IMR-90 (cell line): ENCODE results near the gene LMNB1. TPM values are rescaled to one million over a fixed set of nuclear protein-coding genes. Genes with fewer than 3 reads are reported as not detected.

Source experiments
- ATAC-seq: fragments of 200-7000 bp; cut with Tn5 transposase; 2 replicates; pipeline ENCODE4 v1.9.1; 2020; ENCODE audit warnings: low read depth, mild to moderate bottlenecking, moderate library complexity
- BruUV-seq: library from RNA; stranded (reverse); fragments of 400-500 nt; replicated peaks from 2 replicates; lab custom pipeline; 2021; lab: Mats Ljungman, UMichigan
- CTCF ChIA-PET: fragments of 300-600 bp; formaldehyde crosslinking; extraction: SDS; loops from one replicate; lab custom pipeline; 2021; ENCODE audit warnings: antibody characterized with exemption; lab: Yijun Ruan, JAX
- POLR2A ChIA-PET: fragments of 300-600 bp; sonication (Branson Sonifier 250); formaldehyde crosslinking; loops from one replicate; lab custom pipeline; 2022; ENCODE audit warnings: antibody characterized with exemption; ENCODE audit not compliant: unreplicated experiment; lab: Charles Lee
- DNase-seq: peaks from one replicate; pipeline ENCODE4 v3.0.0; 2013
- H2AFZ ChIP-seq: replicated peaks from 2 replicates; pipeline ENCODE3; 2013; ENCODE audit warnings: low read length, mild to moderate bottlenecking; ENCODE audit not compliant: poor library complexity
- H2AK5ac ChIP-seq: 2 replicates; pipeline ENCODE4 v1.6.1; 2013; ENCODE audit warnings: low read depth, low read length, inconsistent platforms
- H2AK9ac ChIP-seq: replicated peaks from 2 replicates; pipeline ENCODE3; 2013; ENCODE audit warnings: mild to moderate bottlenecking, low read depth, low read length, moderate library complexity; ENCODE audit not compliant: poor library complexity
- H2BK120ac ChIP-seq: 2 replicates; pipeline ENCODE4 v1.6.1; 2013; ENCODE audit warnings: low read depth, low read length, inconsistent platforms
- H2BK15ac ChIP-seq: 3 replicates; pipeline ENCODE4 v1.6.1; 2013; ENCODE audit warnings: low read depth, low read length, inconsistent platforms
- H2BK20ac ChIP-seq: 2 replicates; pipeline ENCODE4 v1.6.1; 2013; ENCODE audit warnings: low read depth, mild to moderate bottlenecking, inconsistent platforms, low read length, moderate library complexity
- H2BK5ac ChIP-seq: 2 replicates; pipeline ENCODE4 v1.6.1; 2013; ENCODE audit warnings: mild to moderate bottlenecking, low read depth, low read length, inconsistent platforms; ENCODE audit not compliant: poor library complexity, severe bottlenecking
- H3K14ac ChIP-seq: replicated peaks from 2 replicates; pipeline ENCODE4 v1.6.1; 2013; ENCODE audit warnings: low read depth, low read length, inconsistent platforms
- H3K18ac ChIP-seq: 2 replicates; pipeline ENCODE4 v1.6.1; 2013; ENCODE audit warnings: low read depth, low read length, control low read depth
- H3K23ac ChIP-seq: 2 replicates; pipeline ENCODE4 v1.6.1; 2013; ENCODE audit warnings: low read depth, low read length, inconsistent platforms
- H3K27ac ChIP-seq: 2 replicates; pipeline ENCODE4 v1.5.1; 2013; ENCODE audit warnings: mild to moderate bottlenecking, control low read depth, low read length; ENCODE audit not compliant: insufficient read depth
- H3K27me3 ChIP-seq: 2 replicates; pipeline ENCODE4 v1.6.1; 2013; ENCODE audit warnings: low read length; ENCODE audit not compliant: control insufficient read depth, insufficient read depth
- H3K36me3 ChIP-seq: 2 replicates; pipeline ENCODE4 v1.6.1; 2013; ENCODE audit warnings: low read length, mixed read lengths; ENCODE audit not compliant: control insufficient read depth, insufficient read depth
- H3K4ac ChIP-seq: 2 replicates; pipeline ENCODE4 v1.6.1; 2013; ENCODE audit warnings: low read depth, low read length, inconsistent platforms
- H3K4me1 ChIP-seq: 2 replicates; pipeline ENCODE4 v1.6.1; 2013; ENCODE audit warnings: low read length, mixed read lengths; ENCODE audit not compliant: control insufficient read depth, insufficient read depth
- H3K4me2 ChIP-seq: 2 replicates; pipeline ENCODE4 v1.6.1; 2013; ENCODE audit warnings: low read depth, mild to moderate bottlenecking, control low read depth, low read length, moderate library complexity
- H3K4me3 ChIP-seq: 2 replicates; pipeline ENCODE4 v1.5.1; 2013; ENCODE audit warnings: low read depth, mild to moderate bottlenecking, control low read depth, low read length, moderate library complexity; ENCODE audit not compliant: insufficient read depth
- H3K56ac ChIP-seq: 2 replicates; pipeline ENCODE4 v1.6.1; 2013; ENCODE audit warnings: low read length, inconsistent platforms; ENCODE audit not compliant: insufficient read depth; ENCODE audit errors: extremely low read depth
- H3K79me1 ChIP-seq, 2 experiments: 2 replicates each; pipeline ENCODE4 v1.6.1; 2013; ENCODE audit warnings: low read length in 2 of 2, inconsistent platforms in 1 of 2, low read depth in 1 of 2
- H3K9ac ChIP-seq: 2 replicates; pipeline ENCODE4 v1.6.1; 2013; ENCODE audit warnings: low read depth, low read length, control low read depth
- H3K9me1 ChIP-seq: 2 replicates; pipeline ENCODE4 v1.6.1; 2013; ENCODE audit warnings: low read length, inconsistent platforms; ENCODE audit not compliant: insufficient read depth
- H3K9me3 ChIP-seq: 2 replicates; pipeline ENCODE4 v1.6.1; 2013; ENCODE audit warnings: low read length; ENCODE audit not compliant: control insufficient read depth, insufficient read depth
- H4K20me1 ChIP-seq: 2 replicates; pipeline ENCODE4 v1.6.1; 2013; ENCODE audit warnings: low read length, inconsistent platforms; ENCODE audit not compliant: insufficient read depth
- H4K5ac ChIP-seq: 2 replicates; pipeline ENCODE4 v1.6.1; 2013; ENCODE audit warnings: mild to moderate bottlenecking, low read depth, low read length, control low read depth
- H4K8ac ChIP-seq, 2 experiments: 2 replicates each; pipeline ENCODE4 v1.6.1; 2013; ENCODE audit warnings: low read depth in 2 of 2, low read length in 2 of 2, control low read depth in 1 of 2, inconsistent platforms in 1 of 2
- H4K91ac ChIP-seq: 2 replicates; pipeline ENCODE4 v1.6.1; 2013; ENCODE audit warnings: low read depth, low read length, inconsistent platforms; ENCODE audit not compliant: insufficient read depth
- BHLHE40 ChIP-seq: fragments of 150-350 bp; IDR thresholded peaks from 2 replicates; pipeline ENCODE4 v1.6.1; 2016; ENCODE audit warnings: mild to moderate bottlenecking, low read depth, low read length
- NFE2L2 ChIP-seq: fragments of 150-350 bp; IDR thresholded peaks from 2 replicates; pipeline ENCODE4 v1.6.1; 2016; ENCODE audit warnings: low read depth, mild to moderate bottlenecking, low read length
- POLR2A ChIP-seq: IDR thresholded peaks from 2 replicates; pipeline ENCODE4 v1.6.1; 2012; ENCODE audit warnings: mild to moderate bottlenecking, low read depth, low read length
- SMC3 ChIP-seq: fragments of 150-350 bp; IDR thresholded peaks from 2 replicates; pipeline ENCODE4 v1.6.1; 2016; ENCODE audit warnings: low read depth, mild to moderate bottlenecking, antibody characterized with exemption, low read length, moderate library complexity
- USF2 ChIP-seq: fragments of 150-350 bp; IDR thresholded peaks from 2 replicates; pipeline ENCODE4 v1.6.1; 2017; ENCODE audit warnings: mild to moderate bottlenecking, antibody characterized with exemption, low read length, low read depth
- WGBS, 2 experiments: methylation state at CpG; one replicate each; pipeline versions ENCODE4 v1.1.5 to v1.1.7; 2013; ENCODE audit warnings: missing lambda C conversion rate in 2 of 2; ENCODE audit not compliant: insufficient read length in 1 of 2; ENCODE audit errors: extremely low coverage in 2 of 2; 5-methylcytosine and 5-hydroxymethylcytosine counted together
- dilution Hi-C: fragments of 300-500 bp; cut with HindIII; formaldehyde crosslinking; loops from one replicate; pipeline ENCODE4 v1.14.3; 2018; ENCODE audit warnings: low sequenced_read_pairs; ENCODE audit not compliant: unreplicated experiment
- in situ Hi-C: fragments of 300-500 bp; cut with MboI; formaldehyde crosslinking; loops from 3 replicates; pipeline ENCODE4 v1.14.3; 2019; ENCODE audit warnings: low sequenced_read_pairs, inconsistent platforms, mixed read lengths
- intact Hi-C: fragments of 100-400 bp; cut with micrococcal nuclease; formaldehyde crosslinking; loops from 2 replicates; pipeline ENCODE4 v1.10.0; 2022
- polyA plus RNA-seq, 3 experiments: library from polyadenylated mRNA; depleted of rRNA; stranded (reverse); fragments of >200 nt; gene quantifications; 2 replicates each; pipeline ENCODE4 v1.2.3, GENCODE V29; 2012; ENCODE audit warnings: low replicate concordance in 1 of 3
- total RNA-seq: library from RNA; depleted of rRNA; stranded (reverse); fragments of >200 nt; gene quantifications from 2 replicates; pipeline ENCODE4 v1.2.3, GENCODE V29; 2012

LMNB1 gene
- total and polyA plus RNA-seq, 2 of the 4 experiments (the other 2 are of a cell fraction), result 36.0 to 53.6 TPM

- H3K14ac ChIP-seq, result no peak overlapping the region
- no peaks in the 10 kb centered on the region for H4K20me1 ChIP-seq
- no peak overlapping the region for H3K4ac ChIP-seq
- H3K56ac ChIP-seq, result no peak overlapping the region
- H3K27me3 ChIP-seq, result no peaks in the 10 kb centered on the region
- no peaks in the 10 kb centered on the region for H3K4me1 ChIP-seq
- POLR2A ChIA-PET, result no interaction called here
- 50% methylated on average over 1 of the region's 4 CpGs; no CpG with 5 or more reads in 1 of the 2 experiments for WGBS, 2 experiments
- H2BK5ac ChIP-seq, result no peak overlapping the region
- no peak overlapping the region for H2BK20ac ChIP-seq
- no peak overlapping the region for H3K18ac ChIP-seq
- in situ Hi-C loops (no loop called here), intact Hi-C loops (loop anchor here (10.0 kb wide), 1 partner anchor 1288 kb away; no protein-coding TSS in a partner anchor), dilution Hi-C loops (no loop called here)
- no peak for TF ChIP-seq POLR2A
- no peak for TF ChIP-seq USF2
- no peak for TF ChIP-seq SMC3
- no peak for TF ChIP-seq BHLHE40
- no peak for TF ChIP-seq NFE2L2
- no peaks in the 10 kb centered on the region for H3K9me3 ChIP-seq
- H3K79me1 ChIP-seq, result no peaks in the 10 kb centered on the region
- no peaks in the 10 kb centered on the region for H3K9me1 ChIP-seq
- no peak overlapping the region for H4K8ac ChIP-seq
- no peak overlapping the region for H3K4me3 ChIP-seq
- no peak overlapping the region for H2BK15ac ChIP-seq
- no peak overlapping the region for H4K5ac ChIP-seq
- H2AK5ac ChIP-seq, result no peak overlapping the region
- DNase-seq, result no peak
- no TSS peak for BruUV-seq
- no peak for ATAC-seq
- H3K23ac ChIP-seq, result no peak overlapping the region
- no peak overlapping the region for H2AK9ac ChIP-seq
- H3K27ac ChIP-seq, result no peak overlapping the region
- no peak overlapping the region for H4K91ac ChIP-seq
- H2AFZ ChIP-seq, result no peak overlapping the region
- no peak overlapping the region for H2BK120ac ChIP-seq
- H3K4me2 ChIP-seq, result no peak overlapping the region
- no peaks in the 10 kb centered on the region for H3K36me3 ChIP-seq
- CTCF ChIA-PET, result no interaction called here
- H3K9ac ChIP-seq, result no peak overlapping the region
Measured at GRCh38 chr5:126753227-126753626, 23.7 kb upstream of the LMNB1 start.
